Measurements from ENCODE around the gene AUTS2.

Gene AUTS2

GRCh38 chr7:70035519-70035918 lies 437.2 kb downstream of the AUTS2 start:
- DNase-seq (ENCODE audit: low spot score), result no peak

- DNase-seq (ENCODE audit: low spot score), result no peak
Measured at GRCh38 chr7:70035955-70036354, 437.7 kb downstream of the AUTS2 start.

GRCh38 chr7:70036695-70037094 lies 438.4 kb downstream of the AUTS2 start:
- DNase-seq (ENCODE audit: low spot score), result no peak

GRCh38 chr7:70037171-70037933 lies 439.1 kb downstream of the AUTS2 start:
- DNase-seq (ENCODE audit: low spot score), result no peak

- no peak for DNase-seq (ENCODE audit: low spot score)
Measured at GRCh38 chr7:70040051-70040450, 441.8 kb downstream of the AUTS2 start.

GRCh38 chr7:70040970-70041766 lies 442.9 kb downstream of the AUTS2 start:
- DNase-seq (ENCODE audit: low spot score), result peak; percentile 2

GRCh38 chr7:70042533-70042932 lies 444.3 kb downstream of the AUTS2 start:
- no peak for DNase-seq (ENCODE audit: low spot score)

- no peak for DNase-seq (ENCODE audit: low spot score)
Measured at GRCh38 chr7:70043015-70043538, 444.8 kb downstream of the AUTS2 start.

GRCh38 chr7:70044064-70044463 lies 445.8 kb downstream of the AUTS2 start:
- no peak for DNase-seq (ENCODE audit: low spot score)

- no peak for DNase-seq (ENCODE audit: low spot score)
Measured at GRCh38 chr7:70044525-70044924, 446.2 kb downstream of the AUTS2 start.

GRCh38 chr7:70044981-70045380 lies 446.7 kb downstream of the AUTS2 start:
- no peak for DNase-seq (ENCODE audit: low spot score)

- DNase-seq (ENCODE audit: low spot score), result no peak
Measured at GRCh38 chr7:70047384-70047783, 449.1 kb downstream of the AUTS2 start.

GRCh38 chr7:70047891-70048448 lies 449.7 kb downstream of the AUTS2 start:
- DNase-seq (ENCODE audit: low spot score), result no peak

GRCh38 chr7:70051726-70052125 lies 453.5 kb downstream of the AUTS2 start:
- no peak for DNase-seq (ENCODE audit: low spot score)

GRCh38 chr7:70052691-70053090 lies 454.4 kb downstream of the AUTS2 start:
- DNase-seq (ENCODE audit: low spot score), result no peak

- no peak for DNase-seq (ENCODE audit: low spot score)
Measured at GRCh38 chr7:70053421-70053820, 455.1 kb downstream of the AUTS2 start.

GRCh38 chr7:70053989-70054388 lies 455.7 kb downstream of the AUTS2 start:
- DNase-seq (ENCODE audit: low spot score), result no peak

- DNase-seq (ENCODE audit: low spot score), result no peak
Measured at GRCh38 chr7:70056363-70056762, 458.1 kb downstream of the AUTS2 start.

- no peak for DNase-seq (ENCODE audit: low spot score)
Measured at GRCh38 chr7:70060298-70061068, 462.2 kb downstream of the AUTS2 start.

GRCh38 chr7:70063371-70063770 lies 465.1 kb downstream of the AUTS2 start:
- DNase-seq (ENCODE audit: low spot score), result no peak

- DNase-seq (ENCODE audit: low spot score), result no peak
Measured at GRCh38 chr7:70063927-70064326, 465.7 kb downstream of the AUTS2 start.

GRCh38 chr7:70066844-70067243 lies 468.6 kb downstream of the AUTS2 start:
- DNase-seq (ENCODE audit: low spot score), result no peak
